AG09309 (cell line): ENCODE data around the gene DLG2.
"Not testable (repeated sequence)": the region's sequence is repeated elsewhere in the genome, so short reads cannot be mapped to it uniquely, and the experiment has no call there.

ENCODE experiments used
- DNase-seq: peaks from one replicate; pipeline ENCODE4 v3.0.0-alpha.2; 2010; ENCODE audit warnings: low read depth
- H3K4me3 ChIP-seq: 2 replicates; pipeline ENCODE4 v1.5.1; 2011; ENCODE audit warnings: mild to moderate bottlenecking, low read depth, low read length, moderate library complexity; ENCODE audit not compliant: control insufficient read depth
- CTCF ChIP-seq: IDR thresholded peaks from 2 replicates; pipeline ENCODE4 v1.5.1; 2011; ENCODE audit warnings: mild to moderate bottlenecking, low read depth, low read length, inconsistent platforms; ENCODE audit not compliant: insufficient read depth, control insufficient read depth; ENCODE audit errors: missing control alignments

Gene DLG2

DNA sequence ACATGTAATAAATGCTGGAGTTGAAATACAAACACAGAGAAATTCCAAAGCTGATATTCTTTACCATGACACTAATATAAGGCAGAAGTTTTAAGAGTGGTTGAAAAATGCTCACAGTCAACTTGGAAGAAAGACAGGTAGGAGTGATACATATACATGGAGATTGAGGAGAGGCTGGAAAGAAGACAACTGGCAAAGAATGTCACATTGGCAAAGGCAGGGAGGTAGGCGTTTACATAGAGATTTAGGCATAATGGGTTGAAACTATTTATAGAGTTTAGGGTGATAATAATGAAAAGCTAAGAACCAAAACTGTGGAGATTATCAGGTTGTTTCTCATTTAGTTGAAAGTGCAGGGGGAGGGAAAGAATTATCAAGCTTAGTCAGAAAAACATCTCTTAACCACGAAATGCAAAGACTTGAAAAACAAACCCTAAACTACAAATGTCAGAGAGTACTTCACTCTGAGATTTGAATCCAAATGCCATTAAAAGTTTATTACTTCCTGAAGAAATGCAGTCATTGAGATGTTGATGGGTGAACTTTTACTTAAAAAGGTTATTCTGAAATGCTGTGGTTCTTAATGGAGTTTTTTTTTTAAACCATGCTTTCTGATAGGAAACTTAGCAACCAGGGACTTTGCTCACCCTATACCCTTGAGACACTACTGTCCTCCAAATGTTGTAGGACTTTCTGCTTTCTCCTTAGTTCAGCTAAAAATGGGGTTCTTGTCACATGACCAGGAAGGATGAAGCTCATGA lies 2202.6 kb downstream of the DLG2 start:
- TF ChIP-seq CTCF = no peak

DNA sequence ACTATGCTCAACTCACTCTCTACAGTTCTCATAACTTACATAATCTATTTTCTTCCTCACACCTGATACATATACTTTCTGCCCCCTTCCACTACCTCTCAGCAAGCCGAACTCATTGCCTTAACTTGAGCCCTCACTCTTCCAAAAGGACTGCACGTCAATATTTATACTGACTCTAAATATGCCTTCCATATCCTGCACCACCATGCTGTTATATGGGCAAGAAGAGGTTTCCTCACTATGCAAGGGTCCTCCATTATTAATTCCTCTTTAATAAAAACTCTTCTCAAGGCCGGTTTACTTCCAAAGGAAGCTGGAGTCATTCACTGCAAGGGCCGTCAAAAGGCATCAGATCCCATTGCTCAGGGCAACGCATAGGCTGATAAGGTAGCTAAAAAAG lies 2204.5 kb downstream of the DLG2 start:
- H3K4me3 ChIP-seq, DNase-seq: not testable (repeated sequence)

More for the DNA sequence above, 2202.6 kb downstream of the DLG2 start:
- H3K4me3 ChIP-seq = no peak overlapping the region
- no peak for DNase-seq

- no peak for DNase-seq
- no peak overlapping the region for H3K4me3 ChIP-seq
- no peak for TF ChIP-seq CTCF
These were observed 2216.3 kb downstream of the DLG2 start for GRCh38 chr11:83410605-83411565.

DNA sequence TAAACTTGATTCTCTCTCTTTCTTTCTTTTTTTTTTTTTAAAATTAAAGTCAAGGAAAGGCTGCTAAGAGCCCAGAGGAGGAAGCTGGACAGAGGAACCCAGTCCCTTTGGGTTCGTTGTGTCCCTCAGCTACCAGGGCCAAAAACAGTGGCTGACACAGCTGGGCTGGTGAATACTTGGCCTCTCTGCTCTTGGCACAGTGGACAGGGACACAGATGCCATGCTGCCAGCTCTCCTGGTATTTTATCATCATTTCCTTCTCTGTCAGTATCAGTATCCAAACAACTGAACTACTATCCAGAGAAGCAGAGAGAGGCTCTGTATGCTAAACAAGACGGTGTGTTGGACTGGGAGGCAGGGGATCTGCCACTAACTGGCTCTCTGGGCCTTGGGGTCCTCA lies 2217.3 kb downstream of the DLG2 start:
- no peak overlapping the region for H3K4me3 ChIP-seq
- DNase-seq = no peak
- TF ChIP-seq CTCF = no peak

DNA sequence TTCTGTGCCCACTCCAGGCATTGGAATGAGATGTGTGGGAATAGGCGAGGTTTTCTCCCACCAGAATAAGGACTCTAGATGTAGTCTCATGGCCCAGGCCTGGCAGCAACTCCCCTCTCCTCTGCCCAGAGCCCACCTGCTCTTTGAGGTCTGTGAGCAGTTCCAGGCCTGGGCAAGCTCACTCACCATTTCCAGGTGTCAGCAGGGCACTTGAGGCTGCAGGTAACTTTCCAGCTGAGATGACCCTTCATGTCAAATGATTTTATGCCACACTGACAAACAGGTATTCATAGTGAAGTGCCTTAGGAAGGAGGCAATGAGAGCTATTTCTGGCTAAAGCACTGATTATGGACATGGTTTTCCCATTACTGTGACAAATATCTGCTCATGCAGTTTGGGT lies 2217.7 kb downstream of the DLG2 start:
- no peak for TF ChIP-seq CTCF
- DNase-seq = no peak

GRCh38 chr11:83408946-83409345 lies 2218.2 kb downstream of the DLG2 start:
- TF ChIP-seq CTCF = no peak
- H3K4me3 ChIP-seq = no peak overlapping the region
- DNase-seq = no peak

More for the DNA sequence above, 2217.7 kb downstream of the DLG2 start:
- no peak overlapping the region for H3K4me3 ChIP-seq
